Uterus (tissue), 2 donors: ENCODE measurements around the gene FBH1.

Experiments used
- CTCF ChIP-seq, 4 experiments: fragments of 200-600 bp in 2 of 4; fragments of 450-650 bp in 2 of 4; sonication (generic) in 2 of 4; IDR thresholded peaks; one replicate each; pipeline ENCODE4 v1.5.1; 2016 to 2019; ENCODE audit warnings: antibody characterized with exemption in 4 of 4, mild to moderate bottlenecking in 2 of 4, moderate library complexity in 1 of 4
- POLR2A ChIP-seq, 2 donors: fragments of 450-650 bp; IDR thresholded peaks; one replicate each; pipeline ENCODE4 v1.6.1; 2016; ENCODE audit warnings: antibody characterized with exemption in 2 of 2, mild to moderate bottlenecking in 1 of 2, moderate library complexity in 1 of 2

DNA sequence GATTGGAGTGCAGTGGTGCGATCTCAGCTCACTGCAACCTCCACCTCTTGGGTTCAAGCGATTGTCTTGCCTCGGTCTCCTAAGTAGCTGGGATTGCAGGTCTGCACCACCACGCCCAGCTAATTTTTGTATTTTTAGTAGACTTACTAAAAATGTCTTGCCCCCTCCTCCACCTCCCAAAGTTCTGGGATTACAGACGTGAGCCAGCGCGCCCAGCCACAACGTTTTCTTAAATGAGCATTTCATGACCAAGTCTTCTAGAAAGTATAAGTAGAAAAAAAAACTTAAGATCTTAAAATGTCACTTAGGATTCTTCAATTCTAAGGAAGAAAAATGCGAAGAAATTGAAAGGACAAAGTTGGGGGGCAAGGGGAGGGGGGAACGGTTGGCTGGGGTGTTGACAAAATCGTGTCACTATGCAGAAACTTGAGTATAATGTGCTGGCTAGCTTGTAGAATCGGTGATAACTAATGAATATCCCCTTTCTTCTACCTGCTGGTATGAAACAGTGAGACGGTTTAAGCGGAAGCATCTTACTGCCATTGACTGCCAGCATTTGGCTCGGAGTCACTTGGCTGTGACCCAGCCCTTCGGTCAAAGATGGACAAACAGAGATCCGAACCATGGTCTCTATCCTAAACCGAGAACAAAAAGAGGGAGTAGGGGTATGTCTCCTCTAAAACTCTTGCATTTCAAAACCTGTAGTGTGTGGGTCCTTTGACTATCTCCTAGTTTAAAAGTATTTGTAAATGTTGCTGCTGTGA lies 12.7 kb downstream of the FBH1 start:
- no peak for TF ChIP-seq CTCF (IDR thresholded peaks at IDR 0.05)
- no peak for TF ChIP-seq POLR2A (IDR thresholded peaks at IDR 0.05)
